ENCODE data around the gene PTPN6. TPM values are rescaled to one million over a fixed set of nuclear protein-coding genes. Genes with fewer than 3 reads are reported as not detected.

PTPN6 gene
- total and polyA plus RNA-seq, 4 experiments from 2014 or later: 126 to 325 (median 194) TPM

DNA sequence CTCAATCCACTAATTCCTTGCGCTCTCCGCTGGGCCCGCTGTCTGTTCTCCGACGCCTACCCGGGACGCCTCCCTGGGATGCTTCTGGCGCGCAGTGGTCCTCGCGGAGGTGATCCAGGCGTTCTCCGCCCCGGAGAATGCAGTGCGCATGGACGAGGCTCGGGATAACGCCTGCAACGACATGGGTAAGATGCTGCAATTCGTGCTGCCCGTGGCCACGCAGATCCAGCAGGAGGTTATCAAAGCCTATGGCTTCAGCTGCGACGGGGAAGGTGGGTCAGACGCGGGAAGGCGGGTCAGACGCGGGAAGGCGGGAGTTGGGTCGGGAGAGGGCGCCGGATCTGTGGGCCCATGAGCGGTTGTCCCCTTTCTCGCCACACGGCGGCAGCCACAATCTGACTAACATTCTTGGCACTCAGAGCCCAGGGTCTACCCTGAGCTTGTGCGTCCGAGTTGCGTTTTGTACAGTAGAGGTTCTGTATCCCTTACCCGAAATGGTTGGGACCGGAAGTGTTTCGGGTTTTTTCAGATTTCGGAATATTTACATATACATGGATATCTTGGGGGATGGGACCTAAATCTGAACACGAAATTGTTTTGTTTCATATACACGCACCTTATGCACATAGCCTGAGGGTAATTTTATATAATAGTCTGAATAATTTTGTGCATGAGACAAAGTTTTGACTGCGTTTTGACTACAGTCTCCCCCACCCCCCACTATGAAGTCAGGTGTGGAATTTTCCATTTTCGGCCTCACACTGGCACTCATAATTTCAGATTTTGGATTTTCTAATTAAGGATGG lies 6.6 kb upstream of the PTPN6 start:
- Mint-ChIP-seq H3K4me1 (peaks cover 37 to 74% (median 60%) of the 10 kb centered on the region in 4 donors), H3K27me3 (no peaks in the 10 kb centered on the region), H3K4me3 (peak overlapping the region; percentile 91 to 99 (median 98)), H3K36me3 (peaks cover 0 to 19% of the 10 kb centered on the region in 2 donors), H3K27ac (peak overlapping the region; percentile 95 to 100 (median 98)), H3K9me3 (peaks cover 0 to 10% (median 0%) of the 10 kb centered on the region in 8 donors)
- ChIA-PET POLR2A (ENCODE audit: partially characterized antibody) (interaction anchor here (0.8 to 22.1 kb wide), 31 partner anchors 8 to 696 kb away, joined by 3 to 1807 read pairs (median 8); partner anchors contain the start of genes ATN1, C1RL, CDCA3 and CLSTN3), CTCF (ENCODE audit: partially characterized antibody) (interaction anchor here (0.6 to 18.5 kb wide), 24 partner anchors 8 to 171 kb away, joined by 3 to 774 read pairs (median 6); partner anchors contain the start of genes C1RL, LPCAT3, SPSB2 and USP5)
- peak; percentile 84 to 90 (median 85) for DNase-seq
- Histone ChIP-seq H3K9me3 (ENCODE audit: control insufficient read depth in 1 of 2, low read length in 2 of 2) (no peaks in the 10 kb centered on the region), H3K27me3 (ENCODE audit: insufficient read depth, low read length) (no peaks in the 10 kb centered on the region), H3K4me3 (ENCODE audit: low read length in 2 of 2) (peak overlapping the region; percentile 87 to 90), H3K4me1 (ENCODE audit: insufficient read depth, low read length) (peaks cover 66% of the 10 kb centered on the region), H3K27ac (ENCODE audit: low read depth, low read length) (peak overlapping the region; percentile 91), H3K36me3 (ENCODE audit: insufficient read depth, low read length) (no peaks in the 10 kb centered on the region)
- intact Hi-C loops (cut with micrococcal nuclease): loop anchor here (1.0 kb wide), 10 partner anchors 17 to 169 kb away; partner anchors contain the start of genes C1R, C1RL, EMG1 and ENO2

DNA sequence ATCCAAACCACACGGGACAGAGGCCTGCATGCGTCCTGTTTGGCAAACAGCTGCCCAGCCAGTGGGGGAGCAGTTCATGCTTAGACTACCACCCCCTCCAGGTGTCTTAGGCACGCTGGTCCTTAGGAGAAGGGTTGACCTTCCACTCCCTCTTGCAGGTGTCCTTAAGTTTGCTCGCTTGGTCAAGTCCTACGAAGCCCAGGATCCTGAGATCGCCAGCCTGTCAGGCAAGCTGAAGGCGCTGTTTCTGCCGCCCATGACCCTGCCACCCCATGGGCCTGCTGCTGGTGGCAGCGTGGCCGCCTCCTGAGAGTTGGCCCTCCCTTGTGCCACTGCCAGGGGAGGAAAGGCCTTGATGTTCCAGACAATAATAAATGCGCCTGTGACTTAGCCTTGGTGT lies 5.5 kb upstream of the PTPN6 start:
- POLR2A ChIA-PET (ENCODE audit: partially characterized antibody): interaction anchor here (1.1 to 22.1 kb wide), 9 partner anchors 14 to 257 kb away, joined by 3 to 1807 read pairs (median 62); partner anchors contain the start of genes ATN1, C1RL, EMG1 and LPCAT3
- Mint-ChIP-seq H3K27ac (peak overlapping the region; percentile 95 to 100 (median 98)), H3K36me3 (peaks cover 0 to 20% of the 10 kb centered on the region in 2 donors), H3K4me3 (peak overlapping the region; percentile 91 to 99 (median 98)), H3K27me3 (no peaks in the 10 kb centered on the region), H3K9me3 (peaks cover 0 to 10% (median 0%) of the 10 kb centered on the region in 8 donors), H3K4me1 (peaks cover 46 to 80% (median 69%) of the 10 kb centered on the region in 4 donors)
- Histone ChIP-seq H3K27me3 (ENCODE audit: insufficient read depth, low read length) (no peaks in the 10 kb centered on the region), H3K4me1 (ENCODE audit: insufficient read depth, low read length) (peaks cover 76% of the 10 kb centered on the region), H3K4me3 (ENCODE audit: low read length in 2 of 2) (peak overlapping the region; percentile 75 to 87), H3K9me3 (ENCODE audit: control insufficient read depth in 1 of 2, low read length in 2 of 2) (no peaks in the 10 kb centered on the region), H3K27ac (ENCODE audit: low read depth, low read length) (peak overlapping the region; percentile 91), H3K36me3 (ENCODE audit: insufficient read depth, low read length) (no peaks in the 10 kb centered on the region)
- intact Hi-C loops (cut with micrococcal nuclease): no loop called here
- DNase-seq: no peak
- CTCF ChIA-PET (ENCODE audit: partially characterized antibody): interaction anchor here (0.9 to 18.5 kb wide), 19 partner anchors 7 to 167 kb away, joined by 3 to 774 read pairs (median 7); partner anchors contain the start of genes C1RL, ENO2, LPCAT3 and SPSB2

DNA sequence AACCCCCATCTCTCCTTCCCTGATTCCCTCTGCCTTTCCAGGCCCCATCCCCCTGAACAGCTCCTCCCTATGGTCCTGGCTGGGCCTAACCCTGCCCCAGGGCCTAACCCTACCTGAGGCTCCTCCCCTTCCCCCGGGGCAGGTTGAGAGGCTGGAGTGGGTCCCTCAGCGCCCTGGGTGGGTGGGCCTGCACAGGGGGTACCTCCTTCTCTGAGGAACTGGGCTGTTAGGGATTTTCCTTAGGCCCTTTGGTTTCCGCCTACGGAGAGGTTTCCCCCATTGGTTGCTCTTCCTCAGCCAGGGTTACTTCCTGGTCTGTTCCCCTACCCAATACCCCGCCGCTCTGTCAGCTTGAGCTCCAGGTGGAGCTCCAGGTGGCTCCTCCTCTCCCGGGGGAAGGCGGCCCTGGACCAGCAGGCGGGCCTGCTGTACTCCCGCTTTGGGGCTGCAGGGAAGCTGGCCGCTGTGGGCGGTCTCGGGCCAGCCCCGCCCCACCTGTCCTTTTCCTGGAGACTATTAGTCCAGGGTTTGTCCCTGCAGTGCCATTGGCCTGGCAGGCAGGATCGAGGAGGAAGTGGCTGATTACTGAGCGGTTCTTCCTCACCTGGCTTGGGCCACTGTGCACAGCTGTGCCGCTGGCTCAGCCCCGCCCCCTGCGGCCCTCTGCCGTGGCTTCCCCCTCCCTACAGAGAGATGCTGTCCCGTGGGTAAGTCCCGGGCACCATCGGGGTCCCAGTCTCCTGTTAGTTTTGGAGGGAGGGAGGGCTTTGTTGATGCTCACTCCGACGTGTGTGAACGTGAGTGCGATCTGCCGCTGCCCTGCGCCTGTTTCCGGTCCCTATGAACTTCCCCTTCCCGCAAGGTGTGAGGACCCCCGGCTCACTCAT lies 4.9 kb upstream of the PTPN6 start:
- H3K9me3 ChIP-seq (ENCODE audit: control insufficient read depth in 1 of 2, low read length in 2 of 2): no peaks in the 10 kb centered on the region
- ChIA-PET POLR2A (ENCODE audit: partially characterized antibody) (interaction anchor here (1.1 to 22.1 kb wide), 9 partner anchors 14 to 166 kb away, joined by 3 to 1807 read pairs (median 62); partner anchors contain the start of genes ATN1, C1RL, EMG1 and LPCAT3), CTCF (ENCODE audit: partially characterized antibody) (interaction anchor here (0.9 to 18.5 kb wide), 12 partner anchors 8 to 166 kb away, joined by 3 to 774 read pairs (median 12); partner anchors contain the start of genes C1RL, ENO2, LPCAT3 and SPSB2)
- H3K4me3 ChIP-seq (ENCODE audit: low read length in 2 of 2): peak overlapping the region; percentile 75 to 87
- Mint-ChIP-seq H3K27ac (peak overlapping the region; percentile 95 to 99 (median 98)), H3K4me3 (peak overlapping the region; percentile 90 to 98 (median 96)), H3K36me3 (peaks cover 0 to 25% of the 10 kb centered on the region in 2 donors), H3K27me3 (no peaks in the 10 kb centered on the region), H3K4me1 (peaks cover 49 to 84% (median 71%) of the 10 kb centered on the region in 4 donors), H3K9me3 (peaks cover 0 to 10% (median 0%) of the 10 kb centered on the region in 8 donors)
- peak; percentile 56 to 86 (median 66) for DNase-seq
- H3K27ac ChIP-seq (ENCODE audit: low read depth, low read length): peak overlapping the region; percentile 91
- no peaks in the 10 kb centered on the region for H3K27me3 ChIP-seq (ENCODE audit: insufficient read depth, low read length)
- intact Hi-C loops (cut with micrococcal nuclease): no loop called here
- peaks cover 80% of the 10 kb centered on the region for H3K4me1 ChIP-seq (ENCODE audit: insufficient read depth, low read length)
- no peaks in the 10 kb centered on the region for H3K36me3 ChIP-seq (ENCODE audit: insufficient read depth, low read length)

DNA sequence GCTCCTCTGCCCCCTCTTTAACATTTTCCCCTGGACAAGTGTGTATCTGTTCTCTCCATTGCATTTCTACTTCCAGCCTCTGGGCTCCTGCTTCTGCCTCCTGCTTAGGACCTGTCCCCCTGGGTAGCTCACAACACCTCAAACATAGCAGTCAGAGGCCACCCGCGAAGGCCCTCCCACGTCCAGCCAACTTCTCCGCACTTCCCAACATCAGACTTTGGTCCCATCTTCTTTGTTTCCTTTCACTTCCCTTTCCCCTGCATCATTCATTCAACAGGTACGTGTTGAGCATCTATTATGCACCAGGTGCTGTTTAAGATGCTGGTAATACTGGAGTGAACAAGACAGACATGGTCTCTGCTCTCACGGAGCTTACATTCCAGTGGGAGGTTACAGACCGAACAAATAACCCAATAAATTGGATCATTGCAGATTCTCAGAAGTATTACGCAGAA lies 4.2 kb upstream of the PTPN6 start:
- H3K4me3 Mint-ChIP-seq: peak overlapping the region; percentile 90 to 98 (median 96)
- CTCF ChIA-PET (ENCODE audit: partially characterized antibody): interaction anchor here (0.9 to 18.5 kb wide), 10 partner anchors 8 to 166 kb away, joined by 3 to 774 read pairs (median 12); partner anchors contain the start of genes C1RL, LPCAT3 and SPSB2
- POLR2A ChIA-PET (ENCODE audit: partially characterized antibody): interaction anchor here (0.7 to 22.1 kb wide), 10 partner anchors 13 to 223 kb away, joined by 3 to 1807 read pairs (median 42); partner anchors contain the start of genes ATN1, C1RL, COPS7A and EMG1
- Histone ChIP-seq H3K27ac (ENCODE audit: low read depth, low read length) (peak overlapping the region; percentile 91), H3K4me1 (ENCODE audit: insufficient read depth, low read length) (peaks cover 80% of the 10 kb centered on the region), H3K9me3 (ENCODE audit: control insufficient read depth in 1 of 2, low read length in 2 of 2) (no peaks in the 10 kb centered on the region), H3K4me3 (ENCODE audit: low read length in 2 of 2) (peak overlapping the region; percentile 75 to 87), H3K27me3 (ENCODE audit: insufficient read depth, low read length) (no peaks in the 10 kb centered on the region), H3K36me3 (ENCODE audit: insufficient read depth, low read length) (no peaks in the 10 kb centered on the region)
- peaks cover 49 to 88% (median 71%) of the 10 kb centered on the region in 4 donors for H3K4me1 Mint-ChIP-seq
- H3K27ac Mint-ChIP-seq: peak overlapping the region; percentile 95 to 99 (median 98)
- no peak for DNase-seq
- H3K9me3 Mint-ChIP-seq: peaks cover 0 to 11% (median 0%) of the 10 kb centered on the region in 8 donors
- no peaks in the 10 kb centered on the region for H3K27me3 Mint-ChIP-seq
- intact Hi-C loops (cut with micrococcal nuclease): no loop called here
- H3K36me3 Mint-ChIP-seq: peaks cover 0 to 28% of the 10 kb centered on the region in 2 donors

DNA sequence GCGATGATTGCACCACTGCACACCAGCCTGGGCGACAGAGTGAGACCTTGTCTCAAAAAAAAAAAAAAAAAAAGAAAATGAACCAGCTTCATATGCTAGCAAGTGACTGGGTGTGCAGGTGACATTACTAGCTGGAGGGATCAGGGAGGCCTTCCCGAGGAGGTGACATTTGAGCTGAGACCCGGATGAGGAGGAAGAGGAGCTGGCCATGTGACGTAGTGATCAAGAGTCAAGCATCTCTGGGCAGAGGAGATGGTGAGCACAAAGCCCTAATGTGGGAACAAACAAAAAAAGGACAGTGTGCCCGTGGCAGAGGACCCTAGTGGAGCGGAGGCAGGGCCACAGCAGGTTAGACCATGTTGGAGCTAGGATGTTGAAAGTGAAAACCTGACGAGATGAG lies 3.5 kb upstream of the PTPN6 start:
- Histone ChIP-seq H3K4me1 (ENCODE audit: insufficient read depth, low read length) (peaks cover 78% of the 10 kb centered on the region), H3K4me3 (ENCODE audit: low read length in 2 of 2) (no peak overlapping the region), H3K36me3 (ENCODE audit: insufficient read depth, low read length) (no peaks in the 10 kb centered on the region), H3K27me3 (ENCODE audit: insufficient read depth, low read length) (no peaks in the 10 kb centered on the region), H3K9me3 (ENCODE audit: control insufficient read depth in 1 of 2, low read length in 2 of 2) (no peaks in the 10 kb centered on the region), H3K27ac (ENCODE audit: low read depth, low read length) (peak overlapping the region; percentile 91)
- DNase-seq: peak in 1 of 5 donors; percentile 34
- peaks cover 47 to 95% (median 67%) of the 10 kb centered on the region in 4 donors for H3K4me1 Mint-ChIP-seq
- intact Hi-C loops (cut with micrococcal nuclease): no loop called here
- H3K27me3 Mint-ChIP-seq: no peaks in the 10 kb centered on the region
- peaks cover 0 to 11% (median 0%) of the 10 kb centered on the region in 8 donors for H3K9me3 Mint-ChIP-seq
- H3K27ac Mint-ChIP-seq: peak overlapping the region; percentile 89 to 99 (median 98)
- ChIA-PET CTCF (ENCODE audit: partially characterized antibody) (interaction anchor here (0.6 to 18.5 kb wide), 9 partner anchors 9 to 375 kb away, joined by 3 to 774 read pairs (median 7); partner anchors contain the start of genes C1RL, LPCAT3 and SPSB2), POLR2A (ENCODE audit: partially characterized antibody) (interaction anchor here (0.6 to 22.1 kb wide), 11 partner anchors 13 to 224 kb away, joined by 3 to 1807 read pairs (median 8); partner anchors contain the start of genes ATN1, C1RL, COPS7A and EMG1)
- peaks cover 5 to 34% of the 10 kb centered on the region in 2 donors for H3K36me3 Mint-ChIP-seq
- peak overlapping the region in 6 of 8 donors; percentile 44 to 98 (median 85) for H3K4me3 Mint-ChIP-seq

All from CD4-positive, alpha-beta memory T cell (primary cell).